Amygdala (tissue), 56 donors: ENCODE data around the gene LPCAT1.
"Not testable (repeated sequence)": the region's sequence is repeated elsewhere in the genome, so short reads cannot be mapped to it uniquely, and the experiment has no call there.

ENCODE experiments used
- DNase-seq, 56 donors: peaks; one replicate each; lab custom pipeline; 2025; lab: John Stamatoyannopoulos, UW

The LPCAT1 gene

GRCh38 chr5:1523793-1524480, at the start of gene LPCAT1:
LPCAT1 (minus strand) TSS chr5:1523960; CDS start chr5:1523844, 116 bp downstream.
- peak in 46 of 56 donors; percentile 19 to 85 (median 64) for DNase-seq

GRCh38 chr5:1571875-1572274, 48.1 kb upstream of the LPCAT1 start:
- not testable (repeated sequence) for DNase-seq

- DNase-seq, result peak in 1 of 56 donors; percentile 49
Measured at GRCh38 chr5:1570975-1571374, 47.2 kb upstream of the LPCAT1 start.

- DNase-seq, result peak in 3 of 56 donors; percentile 10 to 14 (median 11)
Measured at GRCh38 chr5:1568201-1568979, 44.6 kb upstream of the LPCAT1 start.

GRCh38 chr5:1567527-1568200, 43.9 kb upstream of the LPCAT1 start:
- not testable (repeated sequence) for DNase-seq

- peak in 1 of 56 donors; percentile 38 for DNase-seq
Measured at GRCh38 chr5:1565737-1566734, 42.3 kb upstream of the LPCAT1 start.

GRCh38 chr5:1564824-1565736, 41.3 kb upstream of the LPCAT1 start:
- no peak for DNase-seq

GRCh38 chr5:1564182-1564748, 40.5 kb upstream of the LPCAT1 start:
- DNase-seq, result peak in 5 of 56 donors; percentile 14 to 39 (median 32)

GRCh38 chr5:1563617-1564181, 39.9 kb upstream of the LPCAT1 start:
- no peak for DNase-seq

GRCh38 chr5:1563051-1563461, 39.3 kb upstream of the LPCAT1 start:
- no peak for DNase-seq

- no peak for DNase-seq
Measured at GRCh38 chr5:1562599-1562998, 38.8 kb upstream of the LPCAT1 start.

GRCh38 chr5:1561402-1561929, 37.7 kb upstream of the LPCAT1 start:
- no peak for DNase-seq

GRCh38 chr5:1560499-1560898, 36.7 kb upstream of the LPCAT1 start:
- not testable (repeated sequence) for DNase-seq

- DNase-seq, result no peak
Measured at GRCh38 chr5:1558944-1559343, 35.2 kb upstream of the LPCAT1 start.

- no peak for DNase-seq
Measured at GRCh38 chr5:1557114-1557873, 33.5 kb upstream of the LPCAT1 start.

- no peak for DNase-seq
Measured at GRCh38 chr5:1555808-1556731, 32.3 kb upstream of the LPCAT1 start.
